Left hindlimb (tissue), 1 donor: ENCODE results near the gene CITED1.
"Not testable (repeated sequence)": the region's sequence is repeated elsewhere in the genome, so short reads cannot be mapped to it uniquely, and the experiment has no call there.

Experiments
- DNase-seq: peaks from one replicate; pipeline ENCODE4 v3.0.0-alpha.2; 2018

CITED1 gene

GRCh38 chrX:72305286-72306084, at the start of gene CITED1:
TSS of gene CITED1 (minus strand) at chrX:72305914. CDS start at chrX:72302869, 3,045 bp downstream.
- peak; percentile 47 for DNase-seq

- no peak for DNase-seq
Measured at GRCh38 chrX:72352786-72353185, 47.1 kb upstream of the CITED1 start.

DNA sequence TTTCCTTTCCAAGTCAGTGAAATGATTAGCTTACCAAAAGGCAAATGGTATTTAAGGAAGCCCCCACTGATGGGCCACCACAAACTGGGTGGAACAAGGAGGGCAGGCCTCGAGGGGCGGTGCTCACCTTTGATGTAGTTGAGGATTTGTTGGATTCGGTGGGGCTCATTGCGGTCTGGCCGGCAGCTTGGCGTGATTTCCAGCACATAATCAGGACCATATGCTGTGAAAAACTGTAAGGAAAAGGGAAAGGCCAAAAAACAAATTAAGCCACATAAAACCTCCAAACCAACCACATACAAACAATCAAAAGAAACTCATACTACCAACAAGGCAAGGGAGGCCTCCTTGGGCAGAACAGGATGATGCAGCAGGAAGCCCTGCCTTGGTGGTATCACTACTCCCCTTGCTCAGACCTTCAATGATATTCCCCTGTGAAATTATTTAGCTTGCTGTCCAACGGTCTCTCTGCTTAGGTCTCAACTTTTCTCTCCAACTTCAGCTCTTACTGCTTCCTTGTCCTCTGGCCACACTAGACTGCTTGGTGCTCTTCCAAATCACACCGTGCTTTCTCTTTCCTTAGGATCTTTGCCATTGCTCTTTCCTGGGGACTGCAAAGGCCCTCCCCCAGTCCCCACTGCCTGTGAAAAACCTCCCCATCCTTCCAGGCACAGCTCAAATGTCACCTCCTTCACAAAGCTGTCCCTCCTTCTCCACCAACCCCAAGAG, 46.1 kb upstream of the CITED1 start:
- DNase-seq: peak; percentile 78

DNA sequence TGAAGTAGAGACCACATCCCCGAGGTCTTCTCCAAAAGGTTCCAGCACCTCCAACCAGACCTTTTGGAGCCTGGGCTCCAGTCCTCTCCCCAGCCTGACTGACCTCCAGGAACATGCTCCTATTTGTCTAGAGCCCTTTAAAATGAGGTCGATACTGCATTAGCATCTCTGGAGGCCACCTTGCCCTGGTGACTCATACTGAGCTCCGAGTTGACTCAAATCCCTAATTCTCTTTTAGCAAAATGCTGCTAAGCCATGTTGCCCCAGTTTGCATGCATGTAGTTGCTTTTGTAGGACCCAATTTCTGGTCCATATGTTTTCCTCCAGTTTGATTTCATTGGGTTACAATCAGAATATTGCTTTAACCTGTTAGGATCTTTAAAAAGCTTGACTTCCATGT, 43.5 kb upstream of the CITED1 start:
- DNase-seq: no peak

DNA sequence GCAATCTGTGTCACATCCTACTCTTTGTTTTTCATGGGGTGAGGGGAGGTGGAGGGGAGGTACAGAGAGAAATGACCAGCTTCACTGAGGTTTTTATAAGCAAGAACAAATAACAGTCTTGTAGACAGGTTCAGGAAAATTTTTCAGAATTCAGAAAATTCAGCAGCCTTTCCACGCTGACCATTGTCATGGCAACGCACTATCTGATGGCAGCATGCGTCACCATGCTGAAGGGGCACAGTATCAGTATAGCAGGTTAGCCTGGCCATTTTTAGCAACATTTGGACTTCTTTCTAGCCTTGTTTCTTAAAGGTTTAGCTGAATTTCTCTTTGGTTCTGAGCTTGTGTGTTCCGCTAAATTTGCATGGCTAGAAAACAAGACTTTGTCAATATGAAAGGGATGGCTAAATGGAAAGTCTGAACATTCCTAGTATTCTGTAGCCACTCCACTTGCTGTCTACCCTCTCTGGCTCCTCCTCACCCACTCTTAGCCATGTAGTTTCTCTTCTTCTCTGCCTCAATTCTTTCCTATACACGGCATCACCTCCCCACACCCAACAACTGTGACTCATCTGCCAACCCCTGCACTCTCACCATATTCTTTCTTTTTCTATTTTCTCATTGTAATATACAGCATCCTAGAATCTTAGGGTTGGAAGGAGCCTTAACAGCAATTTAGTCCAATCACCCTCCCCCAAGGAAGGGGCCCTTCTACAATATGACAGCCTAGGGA, 42.7 kb upstream of the CITED1 start:
- DNase-seq: no peak

DNA sequence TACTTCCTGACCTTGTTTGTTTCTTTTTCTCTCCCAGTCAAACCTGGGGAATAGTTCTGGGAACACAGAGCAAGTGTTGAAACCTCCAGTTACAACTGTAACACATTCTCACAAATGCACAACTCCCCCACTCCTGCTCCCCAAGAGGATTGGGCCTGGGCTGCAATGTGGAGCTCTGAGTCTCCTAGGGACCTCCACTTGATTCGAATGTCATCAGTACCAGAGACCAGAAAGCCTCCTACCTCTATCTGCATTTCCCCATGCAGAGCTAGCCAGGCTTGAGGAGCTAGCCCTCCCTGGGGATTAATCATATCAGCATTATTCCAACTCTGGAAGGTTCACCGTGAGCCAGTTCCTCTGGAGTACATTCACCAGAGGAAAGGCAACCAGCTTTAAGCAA, 41.7 kb upstream of the CITED1 start:
- no peak for DNase-seq

GRCh38 chrX:72346302-72346949, 40.7 kb upstream of the CITED1 start:
- DNase-seq: no peak

DNA sequence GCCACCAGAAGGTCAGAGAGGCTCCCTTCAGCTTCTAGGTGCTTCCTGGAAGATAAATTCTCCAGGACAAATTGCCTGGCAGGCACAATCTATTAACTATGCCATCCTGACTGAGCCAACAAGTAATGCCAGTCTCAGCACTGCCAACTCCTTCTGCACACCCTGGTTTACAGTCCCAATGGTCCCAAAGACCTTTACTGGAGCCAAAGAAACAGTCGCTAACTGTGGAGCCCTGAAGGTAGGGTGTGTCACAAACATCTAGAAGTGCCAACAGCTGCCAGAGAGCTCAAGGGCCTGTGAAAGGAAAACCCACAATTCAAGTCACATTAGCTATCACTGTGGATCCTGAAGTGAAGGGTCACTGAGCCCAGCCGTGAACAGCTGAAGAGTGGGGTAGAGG, 34.9 kb upstream of the CITED1 start:
- DNase-seq: no peak

- no peak for DNase-seq
Measured at GRCh38 chrX:72340041-72340440, 34.3 kb upstream of the CITED1 start.

DNA sequence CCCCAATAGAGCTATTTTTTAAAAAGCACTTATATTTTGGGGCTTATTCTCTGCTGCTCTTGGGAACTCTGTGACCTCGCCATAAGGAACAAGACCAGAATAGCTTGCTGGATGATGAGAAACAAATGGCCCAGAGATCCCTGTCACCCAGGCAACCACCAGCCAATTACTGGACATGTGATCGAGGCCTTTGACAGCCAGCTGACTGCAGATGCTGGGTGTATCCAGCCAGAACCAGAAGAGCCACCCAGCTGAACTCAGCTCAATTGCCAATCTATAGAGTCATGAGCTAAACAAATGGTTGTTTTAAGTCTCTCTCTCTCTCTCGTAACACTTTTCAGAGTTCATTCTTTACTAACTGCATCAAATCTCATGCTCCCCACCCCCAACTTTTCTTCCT, 24.4 kb upstream of the CITED1 start:
- DNase-seq: no peak

- DNase-seq: no peak
Measured at GRCh38 chrX:72326605-72327300, 21.0 kb upstream of the CITED1 start.

DNA sequence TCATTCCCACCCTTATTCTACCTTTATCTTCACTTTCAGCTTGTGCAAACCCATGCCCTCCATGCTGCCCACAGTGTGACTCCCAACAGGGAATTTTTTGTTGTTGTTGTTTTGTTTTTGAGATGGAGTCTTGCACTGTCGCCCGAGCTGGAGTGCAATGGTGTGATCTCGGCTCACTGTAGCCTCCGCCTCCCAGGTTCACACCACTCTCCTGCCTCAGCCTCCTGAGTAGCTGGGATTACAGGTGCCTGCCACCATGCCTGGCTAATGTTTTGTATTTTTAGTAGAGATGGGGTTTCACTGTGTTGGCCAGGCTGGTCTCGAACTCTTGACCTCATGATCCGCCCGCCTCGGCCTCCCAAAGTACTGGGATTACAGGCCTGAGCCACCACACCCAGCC, 13.9 kb upstream of the CITED1 start:
- DNase-seq: not testable (repeated sequence)

DNA sequence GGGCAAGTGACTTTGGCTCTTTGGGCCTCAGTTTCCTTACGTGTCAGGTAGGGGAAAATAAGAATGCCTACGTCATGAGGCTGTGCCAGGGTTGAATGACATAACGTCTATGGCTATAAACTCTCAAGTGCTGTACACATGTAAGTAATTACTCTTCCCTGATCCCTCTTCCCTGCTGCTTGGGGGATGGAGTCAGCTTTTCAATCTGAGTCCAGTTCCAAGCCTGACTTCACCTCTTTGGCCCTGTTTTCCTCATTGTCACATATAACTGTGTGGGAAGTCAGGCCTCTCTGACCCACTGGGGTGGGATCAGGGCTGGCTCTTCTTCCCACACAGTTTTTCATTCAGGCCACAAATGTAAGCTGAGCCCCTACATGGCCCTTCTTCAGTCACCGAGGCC, 11.4 kb upstream of the CITED1 start:
- no peak for DNase-seq

GRCh38 chrX:72316408-72317110, 10.8 kb upstream of the CITED1 start:
- DNase-seq: peak; percentile 61

DNA sequence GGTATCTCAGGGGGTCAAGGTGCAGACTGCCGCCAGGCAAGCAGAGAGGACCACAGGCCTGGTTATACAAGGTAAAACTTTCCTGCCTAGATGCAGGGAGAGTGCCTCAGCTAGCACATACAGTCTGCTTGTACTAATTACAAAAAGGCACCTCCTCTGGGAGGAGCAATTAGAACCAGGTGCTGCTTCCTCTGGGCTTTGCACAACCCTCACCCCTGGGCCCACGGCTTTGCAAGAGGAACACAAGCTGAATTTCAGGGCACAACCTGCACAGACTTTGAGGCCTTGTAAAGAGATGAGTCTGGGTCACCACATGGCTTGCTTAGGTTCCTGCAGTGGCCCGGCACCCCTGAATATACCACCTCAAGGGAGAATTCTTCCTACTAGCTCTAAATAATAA, 9.2 kb upstream of the CITED1 start:
- DNase-seq: no peak

DNA sequence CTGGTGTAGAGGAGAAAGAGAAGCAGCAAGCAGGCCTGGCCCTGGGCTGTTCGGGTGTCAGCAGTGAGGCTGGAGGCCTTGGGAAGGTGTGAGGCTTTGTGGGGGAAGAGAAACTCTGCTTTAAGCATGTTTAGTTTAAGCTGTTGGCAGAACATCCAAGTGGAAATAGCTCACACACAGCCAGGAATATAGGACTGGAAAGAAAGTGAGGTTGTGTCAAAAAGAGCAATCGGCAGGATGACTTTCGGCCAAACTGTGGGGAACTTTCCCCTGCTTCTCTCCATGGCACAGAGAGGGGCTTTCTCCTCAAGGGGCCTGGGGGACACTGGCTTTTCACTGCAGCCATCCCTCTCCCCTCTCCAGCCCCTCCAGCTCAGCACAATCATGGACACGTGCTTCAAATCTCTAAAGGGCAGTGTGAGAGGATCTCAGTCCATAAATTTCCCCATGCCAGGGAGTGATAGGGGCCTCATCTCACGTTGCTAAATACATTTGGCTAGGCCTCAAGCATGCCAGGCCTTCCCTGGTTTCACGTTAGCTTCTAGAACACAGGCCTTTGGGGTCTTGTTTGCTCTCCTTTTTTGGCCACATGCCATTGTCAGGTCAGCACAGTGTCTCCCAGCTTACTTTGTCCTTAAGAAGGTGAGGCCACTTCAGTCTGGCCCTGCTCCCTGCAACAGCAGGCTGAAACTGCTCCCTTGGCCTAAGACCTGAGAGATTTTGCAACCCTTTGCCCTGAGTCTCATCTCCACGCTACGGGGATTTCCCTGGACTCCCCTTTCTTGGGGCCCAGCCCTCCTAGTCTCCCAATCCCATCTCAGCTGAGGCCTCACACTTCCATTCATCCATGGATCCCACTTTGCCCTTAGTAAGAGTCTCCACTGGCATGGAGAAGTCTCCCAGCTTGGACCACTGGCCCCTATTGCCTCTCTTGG, 8.3 kb upstream of the CITED1 start:
- peak; percentile 51 for DNase-seq

DNA sequence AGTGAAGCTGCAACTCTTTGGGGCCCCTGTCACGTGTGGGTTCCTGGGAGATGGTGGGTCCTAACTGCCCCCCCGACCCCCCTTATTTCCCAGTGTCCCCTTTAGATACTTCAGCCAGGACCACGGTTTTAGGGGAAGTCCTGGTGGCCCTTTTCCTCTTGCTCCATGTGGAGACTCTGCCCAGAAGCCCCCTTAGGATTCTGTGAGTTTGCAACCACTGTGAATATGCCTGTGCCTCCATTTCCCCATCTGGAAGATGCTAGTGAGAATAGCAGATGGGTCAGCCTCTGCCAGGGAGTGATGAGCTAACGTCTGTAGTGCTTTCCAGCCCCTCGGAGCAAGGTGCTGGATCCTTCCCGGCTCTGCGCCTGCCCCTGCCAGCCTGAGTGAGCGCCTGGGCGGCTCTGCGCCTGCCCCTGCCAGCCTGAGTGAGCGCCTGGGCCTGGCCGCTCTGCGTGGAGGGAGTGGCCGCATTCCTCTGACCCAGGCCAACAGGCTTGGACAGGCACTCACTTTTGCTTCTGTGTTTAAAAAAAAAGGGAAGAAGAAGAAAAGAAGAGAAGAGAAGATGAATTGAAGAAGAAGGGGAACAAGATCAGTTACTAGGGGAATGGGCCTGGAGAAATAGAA, 6.7 kb upstream of the CITED1 start:
- DNase-seq: peak; percentile 43

DNA sequence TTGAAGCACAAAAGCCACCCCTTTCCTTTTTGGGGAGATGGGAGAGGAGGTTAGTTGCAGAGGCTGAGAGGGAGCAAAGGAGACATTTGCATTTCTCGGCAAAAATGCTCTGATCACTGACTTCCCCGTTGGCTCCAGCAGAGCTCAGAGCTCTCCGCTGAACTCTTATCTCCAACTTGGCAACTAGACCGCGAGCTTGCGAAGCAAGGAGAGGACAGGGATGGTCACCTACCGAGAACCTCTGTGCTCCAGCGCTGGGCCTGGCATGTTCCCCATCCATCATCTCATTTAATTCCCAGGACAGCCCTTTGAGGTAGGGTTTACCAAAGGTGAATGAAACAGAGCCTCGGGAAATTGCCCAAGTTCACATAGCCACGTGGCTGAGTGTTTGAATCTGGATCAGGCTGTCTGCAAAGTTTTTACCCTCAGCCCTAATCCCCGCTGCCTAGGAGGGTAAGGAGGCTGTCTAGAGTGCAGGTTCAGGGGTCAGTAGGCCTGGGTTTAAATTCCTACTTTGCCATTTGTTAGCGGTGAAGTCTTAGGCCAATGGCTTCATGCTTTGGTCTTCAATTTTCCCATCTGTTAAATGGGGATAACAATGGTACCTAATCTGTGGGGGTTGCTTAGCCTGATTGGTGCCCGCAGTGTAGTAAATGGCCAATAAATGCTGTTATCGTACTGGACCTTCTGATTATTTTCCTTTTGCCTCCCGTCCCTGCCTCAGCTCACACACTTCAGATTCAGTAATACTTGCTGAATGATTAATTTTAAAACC, 3.8 kb upstream of the CITED1 start:
- no peak for DNase-seq

DNA sequence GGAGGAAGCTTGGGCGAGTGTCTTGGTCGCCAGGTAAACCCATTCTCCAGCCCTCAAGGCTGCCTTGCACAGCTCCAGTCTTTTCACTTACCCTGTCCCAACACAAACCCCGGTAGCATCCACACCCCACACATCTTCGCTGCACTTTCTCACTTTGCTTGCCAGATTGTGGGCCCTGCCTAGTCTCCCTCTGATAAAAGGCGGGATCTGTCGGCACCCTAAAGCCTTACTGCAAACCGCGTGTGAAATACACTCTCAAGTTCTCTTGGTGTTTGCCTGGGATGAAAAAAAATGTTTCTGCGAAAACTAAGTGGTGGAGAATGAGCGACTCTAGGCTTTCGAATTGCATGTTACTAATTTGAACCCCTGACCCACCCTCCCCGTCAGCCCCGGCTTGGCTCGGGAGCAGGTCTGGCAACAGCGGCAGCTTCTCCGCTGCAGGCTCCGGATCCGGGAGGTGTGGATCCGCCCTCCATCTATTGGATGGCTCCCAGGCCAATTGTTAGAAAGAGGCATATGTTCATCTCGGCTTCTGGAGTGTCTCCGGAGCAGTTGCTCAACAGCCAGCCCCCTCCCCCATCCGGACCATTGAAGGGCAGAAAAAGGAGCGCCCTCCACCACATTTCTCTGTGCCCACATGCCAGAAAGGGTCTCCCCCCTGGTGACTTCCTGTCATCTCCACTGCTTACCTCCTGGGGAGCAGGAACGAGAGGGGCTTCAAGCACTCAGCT, 3.0 kb upstream of the CITED1 start:
- DNase-seq: peak; percentile 80
